AG08395 (cell line): ENCODE data around the gene KCNC1.

Experiments used
- DNase-seq: peaks from one replicate; pipeline ENCODE4 v3.0.0; 2012; ENCODE audit warnings: mixed read lengths, low spot score

The KCNC1 gene

DNA sequence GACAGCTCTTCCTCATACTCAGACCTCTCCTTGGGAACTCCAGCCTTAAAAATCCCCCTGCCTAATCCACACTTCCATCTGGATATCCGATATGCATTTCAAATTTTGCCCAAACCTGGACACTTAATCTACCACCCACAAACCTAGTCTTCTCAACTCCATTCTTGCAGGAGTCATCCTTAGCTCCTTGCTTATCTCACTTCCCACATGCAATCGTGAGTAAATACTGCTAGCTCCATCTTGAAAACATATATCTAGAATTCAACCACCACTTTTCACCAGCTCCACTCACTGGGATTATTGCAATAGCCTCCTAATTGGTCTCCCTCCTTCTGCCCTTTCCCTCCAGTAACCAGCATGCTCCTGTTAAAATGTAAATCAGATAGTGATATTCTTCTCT lies 17.8 kb upstream of the KCNC1 start:
- DNase-seq = no peak

DNA sequence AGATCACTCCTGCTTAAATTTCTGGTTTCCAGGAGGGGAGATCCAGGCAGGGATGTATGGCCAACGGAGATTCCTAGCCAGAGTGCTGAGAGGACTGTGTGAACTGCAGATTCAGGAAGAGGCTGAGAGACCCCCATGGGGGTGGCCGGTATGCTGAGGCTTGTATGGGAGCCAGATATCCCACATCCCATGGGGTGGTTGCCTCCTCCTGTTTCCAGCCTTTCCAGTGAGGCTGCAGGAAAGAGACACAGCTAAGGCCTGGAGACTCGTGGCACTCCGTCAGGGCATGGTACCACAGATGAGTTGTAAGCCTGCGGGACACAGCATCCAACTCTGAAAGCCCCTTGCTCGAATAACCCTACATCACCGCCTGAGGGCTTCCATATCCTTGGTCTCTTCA lies 16.6 kb upstream of the KCNC1 start:
- no peak for DNase-seq

DNA sequence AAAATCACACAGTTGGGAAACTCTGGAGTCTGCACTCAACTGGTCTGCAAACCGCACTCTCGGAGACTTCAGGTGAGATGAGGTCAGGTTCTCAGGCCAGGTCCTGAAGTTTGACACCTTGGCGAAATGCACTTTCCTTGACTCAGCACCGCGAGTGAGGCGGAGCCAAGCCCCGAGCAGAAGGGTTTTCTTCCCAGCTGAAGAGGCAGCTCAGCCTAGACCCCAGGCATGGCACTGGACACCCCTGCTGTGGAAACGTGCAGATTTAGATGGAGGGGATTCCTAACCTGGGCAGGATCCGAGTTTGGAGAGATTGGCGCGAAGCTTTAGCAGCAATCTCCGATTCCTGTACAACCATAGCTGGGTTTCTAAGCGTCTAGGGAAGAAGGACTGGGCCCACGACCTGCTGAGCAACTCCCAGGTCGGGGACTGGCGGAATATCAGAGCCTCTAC lies 16.0 kb upstream of the KCNC1 start:
- no peak for DNase-seq

DNA sequence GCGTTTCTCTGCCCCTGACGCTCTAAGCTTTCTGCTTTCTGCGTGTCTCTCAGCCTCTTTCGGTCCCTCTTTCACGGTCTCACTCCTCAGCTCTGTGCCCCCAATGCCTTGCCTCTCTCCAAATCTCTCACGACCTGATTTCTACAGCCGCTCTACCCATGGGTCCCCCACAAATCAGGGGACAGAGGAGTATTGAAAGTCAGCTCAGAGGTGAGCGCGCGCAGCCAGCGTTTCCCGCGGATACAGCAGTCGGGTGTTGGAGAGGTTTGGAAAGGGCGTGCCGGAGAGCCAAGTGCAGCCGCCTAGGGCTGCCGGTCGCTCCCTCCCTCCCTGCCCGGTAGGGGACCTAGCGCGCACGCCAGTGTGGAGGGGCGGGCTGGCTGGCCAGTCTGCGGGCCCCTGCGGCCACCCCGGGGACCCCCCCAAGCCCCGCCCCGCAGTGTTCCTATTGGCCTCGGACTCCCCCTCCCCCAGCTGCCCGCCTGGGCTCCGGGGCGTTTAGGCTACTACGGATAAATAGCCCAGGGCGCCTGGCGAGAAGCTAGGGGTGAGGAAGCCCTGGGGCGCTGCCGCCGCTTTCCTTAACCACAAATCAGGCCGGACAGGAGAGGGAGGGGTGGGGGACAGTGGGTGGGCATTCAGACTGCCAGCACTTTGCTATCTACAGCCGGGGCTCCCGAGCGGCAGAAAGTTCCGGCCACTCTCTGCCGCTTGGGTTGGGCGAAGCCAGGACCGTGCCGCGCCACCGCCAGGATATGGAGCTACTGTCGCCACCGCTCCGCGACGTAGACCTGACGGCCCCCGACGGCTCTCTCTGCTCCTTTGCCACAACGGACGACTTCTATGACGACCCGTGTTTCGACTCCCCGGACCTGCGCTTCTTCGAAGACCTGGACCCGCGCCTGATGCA lies 15.3 kb upstream of the KCNC1 start, which contains the start of gene MYOD1:
Gene MYOD1 (plus strand): TSS at position 544 of the 910 bp plus-strand sequence. CDS start 212 bp downstream, at position 756.
- DNase-seq = peak; percentile 23

- DNase-seq = peak; percentile 16
Measured at GRCh38 chr11:17719938-17720795, 14.4 kb upstream of the KCNC1 start.

GRCh38 chr11:17720796-17721171 lies 13.8 kb upstream of the KCNC1 start:
- DNase-seq = no peak

GRCh38 chr11:17721242-17721999 lies 13.2 kb upstream of the KCNC1 start:
- no peak for DNase-seq

DNA sequence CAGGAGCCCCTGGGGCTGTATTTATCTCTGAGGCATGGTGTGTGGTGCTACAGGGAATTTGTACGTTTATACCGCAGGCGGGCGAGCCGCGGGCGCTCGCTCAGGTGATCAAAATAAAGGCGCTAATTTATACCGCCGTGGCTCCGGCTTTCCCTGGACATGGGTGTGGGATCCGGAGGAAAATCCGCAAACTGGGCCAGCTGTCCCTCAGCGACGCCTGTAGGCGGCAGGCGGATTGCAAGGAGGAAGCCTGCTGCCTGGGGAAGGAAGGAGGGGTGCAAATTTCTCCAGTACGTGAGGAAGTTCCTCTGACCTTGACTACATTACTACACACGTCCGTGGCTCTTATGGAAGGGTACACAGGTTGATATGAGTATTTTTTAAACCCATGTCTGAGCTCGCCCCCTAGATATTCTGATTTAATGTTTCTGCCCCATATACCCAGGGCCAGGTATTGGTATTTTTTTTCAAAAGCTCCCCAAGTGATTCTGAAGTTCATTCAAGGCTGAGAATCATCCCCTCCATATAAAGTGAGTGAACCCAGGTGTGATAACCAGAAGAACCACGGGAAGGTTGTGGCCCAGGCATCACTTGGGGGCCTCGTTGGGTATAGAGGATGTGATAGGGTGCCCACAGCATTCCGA lies 12.5 kb upstream of the KCNC1 start:
- DNase-seq = peak; percentile 64

DNA sequence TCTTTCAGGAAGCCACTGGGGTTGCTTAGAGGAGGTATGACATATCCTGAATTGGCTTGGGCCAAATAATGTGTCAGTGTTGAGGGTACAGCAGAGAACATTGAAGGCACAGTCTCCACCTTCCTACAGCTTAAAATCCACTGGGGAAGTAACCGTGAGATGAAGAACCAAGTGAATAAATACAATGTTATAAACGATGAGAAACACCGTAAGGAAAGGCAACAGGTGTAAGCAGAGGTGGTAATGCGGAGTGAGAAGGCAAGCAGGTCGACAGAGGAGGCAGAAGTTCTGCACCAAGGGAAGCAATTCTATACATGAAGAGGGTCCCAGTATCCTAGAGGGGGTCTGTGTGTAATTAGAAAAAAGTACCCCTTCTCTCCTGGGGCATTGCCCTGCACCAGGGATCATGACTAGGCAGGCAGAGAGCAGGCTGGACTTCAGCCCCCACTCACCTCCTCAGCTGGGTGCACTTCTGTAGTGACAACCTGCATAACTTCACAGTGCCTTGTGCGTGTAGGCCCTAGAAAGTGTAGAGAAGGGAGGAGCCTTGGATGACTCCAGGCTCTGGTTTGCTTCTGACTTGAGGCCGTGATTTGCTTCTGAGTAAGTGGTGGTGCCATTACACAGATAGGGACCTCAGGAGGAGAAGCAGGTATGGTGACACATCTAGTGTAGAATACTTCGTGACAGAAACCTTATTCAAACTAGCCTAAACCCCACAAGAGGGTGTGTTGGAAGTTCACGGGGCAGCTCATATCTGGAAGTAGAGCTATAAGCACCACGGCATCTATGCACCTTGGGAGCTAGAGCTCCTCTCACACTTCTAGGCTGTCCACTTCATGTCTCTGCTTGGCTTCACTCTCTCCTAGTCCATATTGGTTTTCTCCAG lies 10.3 kb upstream of the KCNC1 start:
- DNase-seq = no peak

DNA sequence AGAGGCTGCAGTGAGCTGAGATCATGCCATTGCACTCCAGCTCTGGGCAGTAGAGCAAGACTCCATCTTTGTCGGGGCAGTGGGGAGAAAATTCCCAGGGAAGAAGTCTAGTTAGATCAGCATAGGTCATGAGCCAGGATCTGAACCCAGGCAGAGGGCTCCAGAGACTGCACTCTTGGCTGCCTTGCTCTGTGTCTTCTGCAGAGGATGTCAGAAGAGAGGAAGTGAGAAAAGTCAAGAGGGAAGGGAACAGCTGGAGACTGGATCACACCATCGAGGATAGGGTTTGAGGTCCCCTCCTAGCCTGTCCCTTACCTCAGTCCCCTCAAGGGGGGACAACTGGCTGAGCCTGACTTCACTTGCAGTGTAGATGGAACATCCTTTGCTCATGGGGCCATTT lies 9.4 kb upstream of the KCNC1 start:
- no peak for DNase-seq

DNA sequence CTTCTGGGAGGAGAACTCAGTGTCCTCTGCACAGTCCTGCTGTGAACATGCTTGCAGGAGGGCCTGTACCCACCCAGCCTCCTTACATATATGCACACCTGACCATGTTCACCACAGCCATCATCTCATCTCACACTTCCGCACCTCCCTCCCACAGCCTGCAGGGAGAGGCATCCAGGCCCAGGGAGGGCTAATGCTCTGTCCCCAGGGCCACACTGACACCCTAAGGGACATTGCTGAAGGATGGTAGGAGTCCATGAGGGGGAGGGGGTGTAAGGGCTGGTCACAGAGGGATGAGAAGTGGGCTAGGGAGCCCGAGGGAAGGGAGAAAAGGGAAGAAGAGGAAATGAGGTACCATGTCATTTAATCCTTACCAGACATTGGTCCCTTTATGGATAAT lies 4.4 kb upstream of the KCNC1 start:
- no peak for DNase-seq

- peak; percentile 93 for DNase-seq
Measured at GRCh38 chr11:17730608-17731462, 3.7 kb upstream of the KCNC1 start.

GRCh38 chr11:17733261-17733660 lies 1.3 kb upstream of the KCNC1 start:
- no peak for DNase-seq

- peak; percentile 84 for DNase-seq
Measured at GRCh38 chr11:17734986-17735817, 621 bp downstream of the KCNC1 start.

DNA sequence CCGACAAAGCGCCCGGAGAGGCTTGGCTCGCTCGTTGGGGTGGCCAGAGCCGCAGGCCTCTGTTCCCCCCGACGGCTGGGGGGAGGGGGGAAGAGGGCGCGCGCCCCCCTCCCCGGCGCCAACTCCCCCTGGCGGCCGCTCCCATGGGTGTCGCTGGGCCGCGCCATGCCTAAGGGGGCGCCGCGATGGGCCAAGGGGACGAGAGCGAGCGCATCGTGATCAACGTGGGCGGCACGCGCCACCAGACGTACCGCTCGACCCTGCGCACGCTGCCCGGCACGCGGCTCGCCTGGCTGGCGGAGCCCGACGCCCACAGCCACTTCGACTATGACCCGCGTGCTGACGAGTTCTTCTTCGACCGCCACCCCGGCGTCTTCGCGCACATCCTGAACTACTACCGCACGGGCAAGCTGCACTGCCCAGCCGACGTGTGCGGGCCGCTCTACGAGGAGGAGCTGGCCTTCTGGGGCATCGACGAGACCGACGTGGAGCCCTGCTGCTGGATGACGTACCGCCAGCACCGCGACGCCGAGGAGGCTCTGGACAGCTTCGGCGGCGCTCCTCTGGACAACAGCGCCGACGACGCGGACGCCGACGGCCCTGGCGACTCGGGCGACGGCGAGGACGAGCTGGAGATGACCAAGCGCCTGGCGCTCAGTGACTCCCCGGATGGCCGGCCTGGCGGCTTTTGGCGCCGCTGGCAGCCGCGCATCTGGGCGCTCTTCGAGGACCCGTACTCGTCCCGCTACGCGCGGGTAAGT lies 1.4 kb downstream of the KCNC1 start:
- no peak for DNase-seq

DNA sequence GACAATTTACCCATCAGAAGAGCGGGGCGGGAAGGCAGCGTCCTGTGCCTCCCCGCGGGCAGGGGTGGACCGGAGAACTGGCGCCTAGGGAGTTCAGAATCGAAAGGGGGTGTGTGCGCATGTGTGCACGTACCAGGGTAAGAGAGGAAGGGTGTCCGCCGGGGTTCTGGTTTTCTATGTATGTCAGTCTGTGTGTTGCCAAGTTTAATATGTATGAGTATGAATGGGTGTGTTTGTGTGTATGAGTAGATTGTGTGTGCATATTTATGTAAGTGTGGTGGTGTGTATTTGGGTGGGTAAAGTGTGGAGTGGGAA lies 2.0 kb downstream of the KCNC1 start:
- DNase-seq = no peak

- no peak for DNase-seq
Measured at GRCh38 chr11:17736930-17737817, 2.6 kb downstream of the KCNC1 start.
